Neural crest cell (in vitro differentiated cells): ENCODE data around the gene KIF14. TPM values are rescaled to one million over a fixed set of nuclear protein-coding genes. Genes with fewer than 3 reads are reported as not detected.

Source experiments
- DNase-seq: peaks from one replicate; pipeline ENCODE4 v3.0.0; 2021; ENCODE audit warnings: low read depth, mixed read lengths, low spot score
- H3K27ac Mint-ChIP-seq: one replicate; pipeline ENCODE4 v1.8.0; 2021; ENCODE audit warnings: mild to moderate bottlenecking, mixed read lengths; ENCODE audit not compliant: unreplicated experiment
- H3K27me3 Mint-ChIP-seq: 2 replicates; pipeline ENCODE4 v1.8.0; 2021; ENCODE audit warnings: low read depth, mild to moderate bottlenecking, mixed read lengths
- H3K36me3 Mint-ChIP-seq: 2 replicates; pipeline ENCODE4 v1.8.0; 2021; ENCODE audit warnings: low read depth, mild to moderate bottlenecking, mixed read lengths
- H3K4me1 Mint-ChIP-seq: 2 replicates; pipeline ENCODE4 v1.8.0; 2021; ENCODE audit warnings: mixed read lengths
- H3K4me3 Mint-ChIP-seq: one replicate; pipeline ENCODE4 v1.8.0; 2021; ENCODE audit warnings: mild to moderate bottlenecking, mixed read lengths
- H3K9me3 Mint-ChIP-seq: 2 replicates; pipeline ENCODE4 v1.8.0; 2021; ENCODE audit warnings: mixed read lengths
- CTCF ChIP-seq: fragments of 200-600 bp; sonication (generic); conservative IDR thresholded peaks from 2 replicates; pipeline ENCODE4 v1.5.0; 2021; ENCODE audit warnings: antibody characterized with exemption, mild to moderate bottlenecking
- total RNA-seq: library from RNA; stranded (reverse); gene quantifications from 2 replicates; pipeline ENCODE4 v1.2.1, GENCODE V29; 2021

Gene KIF14
- total RNA-seq, 1 donor from 2014 or later, result 22.0 TPM

- no peak for TF ChIP-seq CTCF
- DNase-seq, result no peak
- Mint-ChIP-seq H3K9me3 (no peaks in the 10 kb centered on the region), H3K36me3 (no peaks in the 10 kb centered on the region), H3K27ac (no peak overlapping the region), H3K4me1 (peaks cover 20% of the 10 kb centered on the region), H3K27me3 (no peaks in the 10 kb centered on the region), H3K4me3 (no peak overlapping the region)
Measured at GRCh38 chr1:200624679-200625335, 4.3 kb upstream of the KIF14 start.

GRCh38 chr1:200619894-200620272 lies 668 bp downstream of the KIF14 start:
- no peak for DNase-seq
- TF ChIP-seq CTCF, result no peak
- Mint-ChIP-seq H3K27me3 (no peaks in the 10 kb centered on the region), H3K9me3 (no peaks in the 10 kb centered on the region), H3K4me3 (peak overlapping the region; percentile 96), H3K27ac (peak overlapping the region; percentile 79), H3K4me1 (peaks cover 30% of the 10 kb centered on the region), H3K36me3 (no peaks in the 10 kb centered on the region)

- Mint-ChIP-seq H3K4me1 (peaks cover 7% of the 10 kb centered on the region), H3K36me3 (peaks cover 28% of the 10 kb centered on the region), H3K9me3 (no peaks in the 10 kb centered on the region), H3K4me3 (no peak overlapping the region), H3K27me3 (no peaks in the 10 kb centered on the region), H3K27ac (no peak overlapping the region)
- DNase-seq, result no peak
- no peak for TF ChIP-seq CTCF
Measured at GRCh38 chr1:200610846-200611245, 9.7 kb downstream of the KIF14 start.

- H3K27me3 Mint-ChIP-seq, result no peaks in the 10 kb centered on the region
- H3K4me1 Mint-ChIP-seq, result no peaks in the 10 kb centered on the region
- no peak overlapping the region for H3K27ac Mint-ChIP-seq
- H3K9me3 Mint-ChIP-seq, result no peaks in the 10 kb centered on the region
- no peak overlapping the region for H3K4me3 Mint-ChIP-seq
- no peak for TF ChIP-seq CTCF
- no peak for DNase-seq
- peaks cover 21% of the 10 kb centered on the region for H3K36me3 Mint-ChIP-seq
Measured at GRCh38 chr1:200602632-200603031, 17.9 kb downstream of the KIF14 start.

- Mint-ChIP-seq H3K4me3 (no peak overlapping the region), H3K36me3 (peaks cover 7% of the 10 kb centered on the region), H3K27ac (no peak overlapping the region), H3K9me3 (no peaks in the 10 kb centered on the region), H3K27me3 (no peaks in the 10 kb centered on the region), H3K4me1 (no peaks in the 10 kb centered on the region)
- TF ChIP-seq CTCF, result no peak
- no peak for DNase-seq
Measured at GRCh38 chr1:200590001-200590400, 30.6 kb downstream of the KIF14 start.
